Measurements from ENCODE around the gene PKIB.

- TF ChIP-seq CTCF (conservative IDR thresholded peaks at IDR 0.05; ENCODE audit: low read depth, low read length) = no peak
- no peak for TF ChIP-seq EZH2phosphoT487 (IDR thresholded peaks at IDR 0.05; ENCODE audit: borderline replicate concordance, low read length)
Observed at GRCh38 chr6:122568797-122569221, 41.4 kb upstream of the PKIB start.
